SK-N-SH (cell line): ENCODE data around the gene MPHOSPH8. TPM values are rescaled to one million over a fixed set of nuclear protein-coding genes. Genes with fewer than 3 reads are reported as not detected.
A peak's percentile ranks its signal among the peaks of the same experiment; 100 is the strongest.

ENCODE experiments used
- CTCF ChIA-PET: fragments of 300-600, 350-600 bp; formaldehyde crosslinking; extraction: SDS; loops from one replicate; lab custom pipeline; 2021; lab: Yijun Ruan, JAX
- POLR2A ChIA-PET: fragments of 350-600 bp; sonication (Branson Sonifier 250); formaldehyde crosslinking; extraction: SDS; loops from one replicate; lab custom pipeline; 2020; ENCODE audit warnings: antibody characterized with exemption, inconsistent platforms; lab: Yijun Ruan, JAX
- DNase-seq: peaks from one replicate; pipeline ENCODE4 v3.0.0; 2012
- H2AFZ ChIP-seq: fragments of 200-600 bp; sonication (generic); 2 replicates; pipeline ENCODE4 v1.8.1; 2016; ENCODE audit warnings: antibody characterized with exemption, mild to moderate bottlenecking, low read depth
- H3F3A ChIP-seq: fragments of 200-600 bp; sonication (generic); replicated peaks from 2 replicates; pipeline ENCODE3; 2016; ENCODE audit warnings: antibody characterized with exemption, mild to moderate bottlenecking; ENCODE audit not compliant: insufficient read depth
- H3K27ac ChIP-seq, 2 experiments: fragments of 200-500 bp in 1 of 2; fragments of 200-600 bp in 1 of 2; sonication (Bioruptor generic) in 1 of 2; sonication (generic), shearing (Covaris generic) in 1 of 2; 2 replicates each; pipeline versions ENCODE4 v1.5.1 to v1.6.1; 2014 to 2016; ENCODE audit warnings: low read depth in 2 of 2, inconsistent platforms in 1 of 2, low read length in 1 of 2, mild to moderate bottlenecking in 1 of 2, mixed read lengths in 1 of 2
- H3K27me3 ChIP-seq: fragments of 200-600 bp; sonication (generic), shearing (Covaris generic); 2 replicates; pipeline ENCODE4 v1.6.1; 2016; ENCODE audit warnings: mixed run types; ENCODE audit not compliant: insufficient read depth
- H3K36me3 ChIP-seq, 2 experiments: fragments of 200-500 bp in 1 of 2; fragments of 200-600 bp in 1 of 2; sonication (Bioruptor generic) in 1 of 2; sonication (generic) in 1 of 2; replicated peaks in 1 of 2; 2 replicates each; pipeline versions ENCODE3 to v1.5.1; 2014 to 2016; ENCODE audit warnings: low read length in 1 of 2, mild to moderate bottlenecking in 1 of 2; ENCODE audit not compliant: insufficient read depth in 2 of 2, control insufficient read depth in 1 of 2
- H3K4me1 ChIP-seq, 2 experiments: fragments of 200-500 bp in 1 of 2; fragments of 200-600 bp in 1 of 2; sonication (Bioruptor generic) in 1 of 2; sonication (generic), shearing (Covaris generic) in 1 of 2; 2 replicates each; pipeline versions ENCODE4 v1.5.1 to v1.6.1; 2014 to 2016; ENCODE audit warnings: low read depth in 1 of 2, low read length in 1 of 2, mixed run types in 1 of 2; ENCODE audit not compliant: insufficient read depth in 2 of 2, control insufficient read depth in 1 of 2
- H3K4me2 ChIP-seq: fragments of 200-600 bp; sonication (generic), shearing (Covaris generic); 2 replicates; pipeline ENCODE4 v1.6.1; 2017; ENCODE audit warnings: mixed run types
- H3K4me3 ChIP-seq, 2 experiments: fragments of 200-500 bp in 1 of 2; fragments of 200-600 bp in 1 of 2; sonication (Bioruptor generic) in 1 of 2; sonication (generic), shearing (Covaris generic) in 1 of 2; 2 replicates each; pipeline versions ENCODE4 v1.5.1 to v1.8.1; 2014 to 2016; ENCODE audit warnings: low read depth in 2 of 2, inconsistent platforms in 1 of 2, low read length in 1 of 2, mild to moderate bottlenecking in 1 of 2, mixed read lengths in 1 of 2, moderate library complexity in 1 of 2
- H3K79me2 ChIP-seq: fragments of 200-600 bp; sonication (generic); 2 replicates; pipeline ENCODE4 v1.8.1; 2017; ENCODE audit warnings: mild to moderate bottlenecking; ENCODE audit not compliant: insufficient read depth
- H3K9ac ChIP-seq: fragments of 200-600 bp; sonication (generic); 2 replicates; pipeline ENCODE4 v1.6.1; 2017; ENCODE audit warnings: mixed run types
- H3K9me2 ChIP-seq: fragments of 200-600 bp; sonication (generic); 2 replicates; pipeline ENCODE4 v1.6.1; 2017; ENCODE audit warnings: mixed run types
- H3K9me3 ChIP-seq: fragments of 200-600 bp; sonication (generic); 2 replicates; pipeline ENCODE4 v1.6.1; 2017; ENCODE audit warnings: mixed run types, mild to moderate bottlenecking, moderate library complexity
- H4K20me1 ChIP-seq: fragments of 200-600 bp; sonication (generic); 2 replicates; pipeline ENCODE4 v1.6.1; 2017; ENCODE audit warnings: mild to moderate bottlenecking, mixed run types; ENCODE audit not compliant: insufficient read depth
- CTCF ChIP-seq: fragments of 200-600 bp; sonication (generic); IDR thresholded peaks from 2 replicates; pipeline ENCODE4 v1.6.1; 2017; ENCODE audit warnings: antibody characterized with exemption, mild to moderate bottlenecking, moderate library complexity
- ELF1 ChIP-seq: IDR thresholded peaks from 2 replicates; pipeline ENCODE4 v1.4.0; 2012
- EP300 ChIP-seq, 2 experiments: IDR thresholded peaks; 2 replicates each; pipeline versions ENCODE4 v1.4.0 to v1.6.1; 2012; ENCODE audit warnings: borderline replicate concordance in 1 of 2, low read depth in 1 of 2, low read length in 1 of 2
- FOXJ3 ChIP-seq: sonication (generic); formaldehyde crosslinking; IDR thresholded peaks from 2 replicates; pipeline ENCODE4 v1.5.1; 2020; ENCODE audit warnings: mild to moderate bottlenecking, missing genetic modification reagents
- MEF2A ChIP-seq: IDR thresholded peaks from 2 replicates; pipeline ENCODE4 v1.4.0; 2012; ENCODE audit warnings: low read depth, borderline replicate concordance
- MXI1 ChIP-seq: IDR thresholded peaks from 2 replicates; pipeline ENCODE4 v1.6.1; 2012; ENCODE audit warnings: mild to moderate bottlenecking, low read depth, low read length, improper control_type of control experiment
- POLR2AphosphoS5 ChIP-seq: IDR thresholded peaks from 2 replicates; pipeline ENCODE4 v1.6.1; 2012; ENCODE audit warnings: low read depth, low read length
- RAD21 ChIP-seq: IDR thresholded peaks from 2 replicates; pipeline ENCODE4 v1.6.1; 2012; ENCODE audit warnings: mild to moderate bottlenecking, low read length
- RCOR1 ChIP-seq: fragments of 150-350 bp; IDR thresholded peaks from 2 replicates; pipeline ENCODE4 v1.6.1; 2017; ENCODE audit warnings: antibody characterized with exemption, low read length
- REST ChIP-seq: IDR thresholded peaks from 2 replicates; pipeline ENCODE4 v1.6.1; 2012; ENCODE audit warnings: mild to moderate bottlenecking, low read depth, low read length, moderate library complexity
- RFX5 ChIP-seq: IDR thresholded peaks from 2 replicates; pipeline ENCODE4 v1.6.1; 2012; ENCODE audit warnings: mild to moderate bottlenecking, improper control_type of control experiment, low read length
- RXRA ChIP-seq: IDR thresholded peaks from 2 replicates; pipeline ENCODE4 v1.4.0; 2012; ENCODE audit warnings: low read depth, mild to moderate bottlenecking, borderline replicate concordance
- SMC3 ChIP-seq: IDR thresholded peaks from 2 replicates; pipeline ENCODE4 v1.6.1; 2012; ENCODE audit warnings: low read depth, low read length, improper control_type of control experiment
- TAF1 ChIP-seq: IDR thresholded peaks from 2 replicates; pipeline ENCODE4 v1.6.1; 2012; ENCODE audit warnings: low read depth, mild to moderate bottlenecking, low read length, moderate library complexity, borderline replicate concordance
- YY1 ChIP-seq: IDR thresholded peaks from 2 replicates; pipeline ENCODE4 v1.4.0; 2012; ENCODE audit warnings: low read depth, mild to moderate bottlenecking
- WGBS: methylation state at CpG from one replicate; pipeline ENCODE4 v1.1.6; 2017; ENCODE audit warnings: low lambda C conversion rate; 5-methylcytosine and 5-hydroxymethylcytosine counted together
- polyA plus RNA-seq, 3 experiments: library from polyadenylated mRNA; depleted of rRNA; stranded (reverse); fragments of >200 nt; gene quantifications; 2 replicates each; pipeline ENCODE4 v1.2.3, GENCODE V29; 2012

Gene MPHOSPH8
- polyA plus RNA-seq, 1 of the 3 experiments (the other 2 are of a cell fraction), result 11.1 TPM

- H2AFZ ChIP-seq, result no peak overlapping the region
- H3K4me2 ChIP-seq, result no peak overlapping the region
- H3K9me3 ChIP-seq, result no peaks in the 10 kb centered on the region
- no peaks in the 10 kb centered on the region for H3K9me2 ChIP-seq
- no peak for DNase-seq
- H3K4me3 ChIP-seq, result no peak overlapping the region
- no peaks in the 10 kb centered on the region for H3K27me3 ChIP-seq
- POLR2A ChIA-PET, result no interaction called here
- no peaks in the 10 kb centered on the region for H3K4me1 ChIP-seq
- peaks cover 6% of the 10 kb centered on the region for H3F3A ChIP-seq
- no peaks in the 10 kb centered on the region for H3K36me3 ChIP-seq
- no peaks in the 10 kb centered on the region for H3K79me2 ChIP-seq
- H3K27ac ChIP-seq, result no peak overlapping the region
- H3K9ac ChIP-seq, result no peak overlapping the region
- 95% methylated on average over 10 of the region's 10 CpGs for WGBS
- TF ChIP-seq YY1 (no peak), RCOR1 (no peak)
- H4K20me1 ChIP-seq, result no peaks in the 10 kb centered on the region
- CTCF ChIA-PET, result no interaction called here
Measured at GRCh38 chr13:19607523-19608078, 25.9 kb upstream of the MPHOSPH8 start.

- 71% methylated on average over 4 of the region's 4 CpGs for WGBS
- Histone ChIP-seq H3K9ac (no peak overlapping the region), H3K9me2 (no peaks in the 10 kb centered on the region), H3K4me2 (no peak overlapping the region), H3K27ac (no peak overlapping the region), H4K20me1 (no peaks in the 10 kb centered on the region), H3K4me3 (no peak overlapping the region), H3K36me3 (no peaks in the 10 kb centered on the region), H3K27me3 (no peaks in the 10 kb centered on the region), H3K4me1 (no peaks in the 10 kb centered on the region), H3F3A (peaks cover 4% of the 10 kb centered on the region), H3K79me2 (peaks cover 14% of the 10 kb centered on the region; the same call in 1 of the 2 replicates), H3K9me3 (no peaks in the 10 kb centered on the region), H2AFZ (no peak overlapping the region)
- no peak for TF ChIP-seq YY1
- TF ChIP-seq TAF1, result no peak
- TF ChIP-seq MXI1, result no peak
- TF ChIP-seq RFX5, result no peak
- no peak for TF ChIP-seq FOXJ3 (CRISPR knock-in tag)
- no peak for TF ChIP-seq EP300 (IDR thresholded peaks at IDR 0.05; ENCODE audit: borderline replicate concordance in 1 of 2, low read depth in 1 of 2, low read length in 1 of 2)
- TF ChIP-seq ELF1, result no peak
- TF ChIP-seq CTCF, result peak; percentile 63
- no peak for TF ChIP-seq REST
- no peak for TF ChIP-seq POLR2AphosphoS5
- TF ChIP-seq RXRA, result no peak
- peak; percentile 36 for TF ChIP-seq SMC3
- TF ChIP-seq MEF2A, result no peak
- peak; percentile 58 for TF ChIP-seq RAD21
- peak; percentile 49 for DNase-seq
- ChIA-PET POLR2A (no interaction called here), CTCF (interaction anchor here (1.3 to 1.9 kb wide), 3 partner anchors 8 to 31 kb away, joined by 4 to 6 read pairs (median 5); no protein-coding TSS in a partner anchor)
Measured at GRCh38 chr13:19618977-19619376, 14.5 kb upstream of the MPHOSPH8 start.
